PFSK-1 (cell line): Measurements from ENCODE around the gene RARRES2.

Experiments used
- FOXP2 ChIP-seq: optimal IDR thresholded peaks from 2 replicates; pipeline ENCODE3; 2011; ENCODE audit warnings: borderline replicate concordance, control low read depth, inconsistent platforms; ENCODE audit not compliant: insufficient read depth; ENCODE audit errors: extremely low read length, extremely low read depth
- POLR2AphosphoS5 ChIP-seq: IDR thresholded peaks from 2 replicates; pipeline ENCODE4 v1.6.1; 2012; ENCODE audit warnings: low read depth, mild to moderate bottlenecking, control low read depth, low read length, moderate library complexity
- REST ChIP-seq, 2 experiments: IDR thresholded peaks; 2 replicates each; pipeline versions ENCODE4 v1.6.1 to v1.8.0; 2011 to 2012; ENCODE audit warnings: low read depth in 2 of 2, low read length in 2 of 2, control low read depth in 1 of 2, inconsistent platforms in 1 of 2, mild to moderate bottlenecking in 1 of 2, moderate library complexity in 1 of 2; ENCODE audit not compliant: insufficient read depth in 1 of 2
- SIN3A ChIP-seq: IDR thresholded peaks from 2 replicates; pipeline ENCODE4 v1.6.1; 2012; ENCODE audit warnings: mild to moderate bottlenecking, low read length, moderate library complexity, borderline replicate concordance; ENCODE audit not compliant: insufficient read depth
- TAF1 ChIP-seq: IDR thresholded peaks from 2 replicates; pipeline ENCODE4 v1.6.1; 2012; ENCODE audit warnings: low read length, control low read depth, borderline replicate concordance; ENCODE audit not compliant: insufficient read depth

Gene RARRES2

GRCh38 chr7:150322114-150322832 lies 19.2 kb downstream of the RARRES2 start:
- no peak for TF ChIP-seq POLR2AphosphoS5
- no peak for TF ChIP-seq REST (IDR thresholded peaks at IDR 0.05; ENCODE audit: insufficient read depth in 1 of 2, low read depth in 2 of 2, low read length in 2 of 2)
- TF ChIP-seq FOXP2, result no peak
- no peak for TF ChIP-seq SIN3A
- no peak for TF ChIP-seq TAF1

GRCh38 chr7:150321788-150322113 lies 19.7 kb downstream of the RARRES2 start:
- no peak for TF ChIP-seq FOXP2
- no peak for TF ChIP-seq SIN3A
- TF ChIP-seq TAF1, result no peak
- no peak for TF ChIP-seq POLR2AphosphoS5
- no peak for TF ChIP-seq REST (IDR thresholded peaks at IDR 0.05; ENCODE audit: insufficient read depth in 1 of 2, low read depth in 2 of 2, low read length in 2 of 2)

- TF ChIP-seq SIN3A, result no peak
- TF ChIP-seq TAF1, result no peak
- no peak for TF ChIP-seq POLR2AphosphoS5
- TF ChIP-seq REST (IDR thresholded peaks at IDR 0.05; ENCODE audit: insufficient read depth in 1 of 2, low read depth in 2 of 2, low read length in 2 of 2), result no peak
- no peak for TF ChIP-seq FOXP2
These were observed 23.5 kb downstream of the RARRES2 start for GRCh38 chr7:150317748-150318444.

GRCh38 chr7:150314639-150315239 lies 26.7 kb downstream of the RARRES2 start:
- TF ChIP-seq SIN3A (no peak), TAF1 (no peak), POLR2AphosphoS5 (no peak), FOXP2 (no peak), REST (IDR thresholded peaks at IDR 0.05; ENCODE audit: insufficient read depth in 1 of 2, low read depth in 2 of 2, low read length in 2 of 2) (no peak)
